Measurements from ENCODE around the gene HDAC4.

HDAC4 gene

GRCh38 chr2:239215988-239216613, 184.7 kb downstream of the HDAC4 start:
- CTCF ChIA-PET = no interaction called here
- TF ChIP-seq TARDBP (IDR thresholded peaks at IDR 0.05) = no peak
- TF ChIP-seq FOXA1 (IDR thresholded peaks at IDR 0.05) = no peak
- TF ChIP-seq PKNOX1 (IDR thresholded peaks at IDR 0.05) = no peak
- TF ChIP-seq BHLHE40 (IDR thresholded peaks at IDR 0.05; ENCODE audit: borderline replicate concordance) = no peak
- TF ChIP-seq SUZ12 (IDR thresholded peaks at IDR 0.05) = no peak
- DNase-seq (ENCODE audit: extremely low spot score) = no peak
- POLR2A ChIA-PET = no interaction called here

GRCh38 chr2:239215136-239215925, 185.5 kb downstream of the HDAC4 start:
- POLR2A ChIA-PET = no interaction called here
- no peak for DNase-seq (ENCODE audit: extremely low spot score)
- CTCF ChIA-PET = no interaction called here
- TF ChIP-seq ARNT (IDR thresholded peaks at IDR 0.05) = no peak
- TF ChIP-seq ELF4 (IDR thresholded peaks at IDR 0.05) = no peak
- no peak for TF ChIP-seq FOXK2 (IDR thresholded peaks at IDR 0.05)
- TF ChIP-seq PKNOX1 (IDR thresholded peaks at IDR 0.05) = no peak
- TF ChIP-seq CTBP1 (IDR thresholded peaks at IDR 0.05; ENCODE audit: borderline replicate concordance) = no peak
- no peak for TF ChIP-seq HDGF (IDR thresholded peaks at IDR 0.05; ENCODE audit: borderline replicate concordance)
- TF ChIP-seq FOXM1 (IDR thresholded peaks at IDR 0.05; ENCODE audit: borderline replicate concordance) = no peak
- no peak for TF ChIP-seq BHLHE40 (IDR thresholded peaks at IDR 0.05; ENCODE audit: borderline replicate concordance)
- TF ChIP-seq SP1 (IDR thresholded peaks at IDR 0.05) = no peak
- TF ChIP-seq ZNF384 (IDR thresholded peaks at IDR 0.05) = no peak
- no peak for TF ChIP-seq LEF1 (IDR thresholded peaks at IDR 0.05; ENCODE audit: borderline replicate concordance)
- no peak for TF ChIP-seq SUZ12 (IDR thresholded peaks at IDR 0.05)
- no peak for TF ChIP-seq TARDBP (IDR thresholded peaks at IDR 0.05)
- no peak for TF ChIP-seq NFRKB (IDR thresholded peaks at IDR 0.05)
- no peak for TF ChIP-seq FOXA1 (IDR thresholded peaks at IDR 0.05)

GRCh38 chr2:239214725-239215124, 186.1 kb downstream of the HDAC4 start:
- no peak for DNase-seq (ENCODE audit: extremely low spot score)
- TF ChIP-seq ELF4 (IDR thresholded peaks at IDR 0.05) (no peak), SP1 (IDR thresholded peaks at IDR 0.05) (no peak), FOXA1 (IDR thresholded peaks at IDR 0.05) (no peak), SUZ12 (IDR thresholded peaks at IDR 0.05) (no peak), ZNF384 (IDR thresholded peaks at IDR 0.05) (no peak), NFRKB (IDR thresholded peaks at IDR 0.05) (no peak), BHLHE40 (IDR thresholded peaks at IDR 0.05; ENCODE audit: borderline replicate concordance) (no peak), CTBP1 (IDR thresholded peaks at IDR 0.05; ENCODE audit: borderline replicate concordance) (no peak), HDGF (IDR thresholded peaks at IDR 0.05; ENCODE audit: borderline replicate concordance) (no peak)
- ChIA-PET CTCF (no interaction called here), POLR2A (no interaction called here)

GRCh38 chr2:239213643-239214101, 187.1 kb downstream of the HDAC4 start:
- ChIA-PET CTCF (no interaction called here), POLR2A (no interaction called here)
- no peak for DNase-seq (ENCODE audit: extremely low spot score)
- TF ChIP-seq BHLHE40 (IDR thresholded peaks at IDR 0.05; ENCODE audit: borderline replicate concordance) = no peak
- no peak for TF ChIP-seq ARNT (IDR thresholded peaks at IDR 0.05)
- no peak for TF ChIP-seq FOXK2 (IDR thresholded peaks at IDR 0.05)

- TF ChIP-seq ARNT (IDR thresholded peaks at IDR 0.05) (no peak), ELF4 (IDR thresholded peaks at IDR 0.05) (no peak), FOXK2 (IDR thresholded peaks at IDR 0.05) (no peak), FOXM1 (IDR thresholded peaks at IDR 0.05; ENCODE audit: borderline replicate concordance) (no peak), L3MBTL2 (conservative IDR thresholded peaks at IDR 0.05) (no peak), TARDBP (IDR thresholded peaks at IDR 0.05) (no peak), ZNF384 (IDR thresholded peaks at IDR 0.05) (no peak), HDGF (IDR thresholded peaks at IDR 0.05; ENCODE audit: borderline replicate concordance) (no peak), LEF1 (IDR thresholded peaks at IDR 0.05; ENCODE audit: borderline replicate concordance) (no peak), FOXA1 (IDR thresholded peaks at IDR 0.05) (no peak), NFRKB (IDR thresholded peaks at IDR 0.05) (no peak), PKNOX1 (IDR thresholded peaks at IDR 0.05) (no peak), BHLHE40 (IDR thresholded peaks at IDR 0.05; ENCODE audit: borderline replicate concordance) (no peak), SUZ12 (IDR thresholded peaks at IDR 0.05) (no peak), CTBP1 (IDR thresholded peaks at IDR 0.05; ENCODE audit: borderline replicate concordance) (no peak), SP1 (IDR thresholded peaks at IDR 0.05) (no peak)
- ChIA-PET POLR2A (no interaction called here), CTCF (no interaction called here)
- no peak for DNase-seq (ENCODE audit: extremely low spot score)
Observed at GRCh38 chr2:239212929-239213642, 187.7 kb downstream of the HDAC4 start.

All from HEK293T (cell line).